ENCODE data around the gene NDUFV2. TPM values are rescaled to one million over a fixed set of nuclear protein-coding genes. Genes with fewer than 3 reads are reported as not detected.

The NDUFV2 gene
- total RNA-seq (2016; rRNA removed; fragmentation: Illumina TruSeq; extraction: Trizol) (299 and 369 TPM in 2 replicates), polyA plus RNA-seq (2011; rRNA removed) (179 and 216 TPM in 2 replicates), polyA minus RNA-seq (2011; rRNA and poly(A)+ RNA removed; ENCODE audit: low replicate concordance) (35.8 and 38.7 TPM in 2 replicates), Bru-seq, nascent RNA (percentile 99 among the genes with signal in this experiment), BruChase-seq, experiment 1, labeled RNA remaining after a 6-hour chase (percentile 98 among the genes with signal in this experiment), BruChase-seq, experiment 2, labeled RNA remaining after a 2-hour chase (percentile 98 among the genes with signal in this experiment)
- 264 and 285 TPM in 2 replicates for total RNA-seq (2016; cell fraction: cytosol; rRNA removed; fragmentation: Illumina TruSeq; extraction: Trizol; ENCODE audit: low read depth)
- 309 and 377 TPM in 2 replicates for total RNA-seq (2016; cell fraction: insoluble cytoplasmic fraction; rRNA removed; fragmentation: Illumina TruSeq; extraction: Trizol)
- total RNA-seq (2016; cell fraction: membrane; rRNA removed; fragmentation: Illumina TruSeq; extraction: Trizol), result 307 and 313 TPM in 2 replicates
- total RNA-seq (2016; cell fraction: nucleus; rRNA removed; fragmentation: Illumina TruSeq; extraction: Trizol), result 175 and 186 TPM in 2 replicates
- 94.3 and 126 TPM in 2 replicates for polyA plus RNA-seq (2011; cell fraction: cytosol; rRNA removed)
- polyA plus RNA-seq (2011; cell fraction: nucleus; rRNA removed), result 54.4 and 62.6 TPM in 2 replicates
- polyA plus RNA-seq (2012), result 148 and 182 TPM in 2 replicates
- polyA plus RNA-seq (2016; cell fraction: cytosol; fragmentation: Illumina TruSeq; extraction: Trizol; ENCODE audit: low read depth), result 325 and 381 TPM in 2 replicates
- polyA plus RNA-seq (2016; cell fraction: insoluble cytoplasmic fraction; fragmentation: Illumina TruSeq; extraction: Trizol; ENCODE audit: low read depth), result 331 and 354 TPM in 2 replicates
- polyA plus RNA-seq (2016; cell fraction: membrane; fragmentation: Illumina TruSeq; extraction: Trizol; ENCODE audit: low read depth), result 233 and 259 TPM in 2 replicates
- polyA plus RNA-seq (2016; cell fraction: nucleus; fragmentation: Illumina TruSeq; extraction: Trizol; ENCODE audit: insufficient read depth, low read depth), result 182 and 183 TPM in 2 replicates
- polyA minus RNA-seq (2011; cell fraction: cytosol; rRNA and poly(A)+ RNA removed), result 26.0 and 35.7 TPM in 2 replicates
- 279 and 305 TPM in 2 replicates for polyA minus RNA-seq (2011; cell fraction: nucleus; rRNA and poly(A)+ RNA removed)
- long read RNA-seq, experiment 1, transcript NDUFV2-201 (8 exons, 930 nt), result major isoform, 329 of 339 reads
- long read RNA-seq, experiment 1, partial matches to known transcripts, result 8 of 339 reads
- long read RNA-seq, experiment 1, other reads (novel, unspliced or antisense), result 2 of 339 reads
- long read RNA-seq, experiment 2, transcript NDUFV2-201 (8 exons, 930 nt), result major isoform, 333 of 386 reads
- long read RNA-seq, experiment 2, partial matches to known transcripts, result 48 of 386 reads
- long read RNA-seq, experiment 2, other reads (novel, unspliced or antisense), result 3 of 386 reads

DNA sequence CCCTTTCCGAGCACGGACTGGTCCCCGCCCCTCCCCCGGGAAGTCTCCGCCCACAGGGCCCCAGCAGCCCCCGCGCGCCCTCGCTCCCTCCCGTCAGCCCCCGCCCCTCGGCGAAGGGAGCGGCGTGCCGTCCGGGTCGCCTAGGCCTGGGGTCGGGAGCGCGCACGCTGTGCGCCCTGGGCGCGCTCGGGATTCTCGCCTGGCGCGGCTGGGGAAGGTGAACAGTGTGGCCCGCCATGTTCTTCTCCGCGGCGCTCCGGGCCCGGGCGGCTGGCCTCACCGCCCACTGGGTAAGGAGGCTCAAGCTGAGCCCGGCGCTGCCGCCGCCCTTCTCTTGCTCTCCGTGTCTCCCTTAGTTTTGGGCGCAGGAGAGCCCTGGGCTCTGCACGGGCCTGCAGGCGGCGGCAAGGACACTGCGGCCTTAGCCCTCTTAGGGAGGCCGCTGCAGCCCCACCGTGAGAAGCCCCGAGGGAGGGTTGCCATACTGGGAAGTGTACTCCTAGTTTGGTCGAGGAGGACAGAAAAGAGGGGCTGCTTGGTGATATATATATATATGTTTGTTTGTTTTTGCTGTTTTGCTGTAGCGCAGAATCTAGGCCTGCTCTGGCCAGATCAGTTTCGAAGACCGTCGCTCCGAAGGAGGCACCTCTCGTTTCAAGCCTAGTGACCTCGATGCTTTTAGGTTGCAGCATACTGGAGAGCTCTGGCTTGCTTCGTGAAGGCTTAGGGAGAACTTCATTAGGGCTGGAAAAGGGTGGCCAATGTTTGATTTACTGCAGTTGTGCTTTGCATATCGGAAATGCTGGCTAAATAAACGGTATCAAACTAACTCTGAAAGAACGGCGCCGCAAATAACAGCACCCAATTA is at the start of gene NDUFV2:
NDUFV2 (plus strand) TSS at position 192 of the 868 bp plus-strand sequence; CDS start at position 237, 45 bp downstream.
- BruUV-seq (replicated peaks), result no TSS peak
- WGBS (ENCODE audit: low lambda C conversion rate), result under 1% methylated on average over 16 of the region's 64 CpGs
- no peak for FAIRE-seq
- TF ChIP-seq, protein P1, sequence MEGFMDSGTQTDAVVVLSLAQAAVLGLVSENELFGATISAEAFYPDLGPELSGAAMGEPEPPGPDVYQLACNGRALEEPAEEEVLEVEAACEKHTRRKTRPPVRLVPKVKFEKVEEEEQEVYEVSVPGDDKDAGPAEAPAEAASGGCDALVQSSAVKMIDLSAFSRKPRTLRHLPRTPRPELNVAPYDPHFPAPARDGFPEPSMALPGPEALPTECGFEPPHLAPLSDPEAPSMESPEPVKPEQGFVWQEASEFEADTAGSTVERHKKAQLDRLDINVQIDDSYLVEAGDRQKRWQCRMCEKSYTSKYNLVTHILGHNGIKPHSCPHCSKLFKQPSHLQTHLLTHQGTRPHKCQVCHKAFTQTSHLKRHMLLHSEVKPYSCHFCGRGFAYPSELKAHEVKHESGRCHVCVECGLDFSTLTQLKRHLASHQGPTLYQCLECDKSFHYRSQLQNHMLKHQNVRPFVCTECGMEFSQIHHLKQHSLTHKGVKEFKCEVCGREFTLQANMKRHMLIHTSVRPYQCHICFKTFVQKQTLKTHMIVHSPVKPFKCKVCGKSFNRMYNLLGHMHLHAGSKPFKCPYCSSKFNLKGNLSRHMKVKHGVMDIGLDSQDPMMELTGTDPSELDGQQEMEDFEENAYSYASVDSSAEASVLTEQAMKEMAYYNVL (CRISPR knock-in tag; IDR thresholded peaks at IDR 0.05; ENCODE audit: borderline replicate concordance), result no peak; the same call in 1 of the 2 replicates
- TF ChIP-seq HMGA1 (CRISPR knock-in tag; conservative IDR thresholded peaks at IDR 0.05) (no peak), CCDC6 (CRISPR knock-in tag; IDR thresholded peaks at IDR 0.05) (peak; percentile 38; the same call in 1 of the 2 replicates), HCFC1 (IDR thresholded peaks at IDR 0.05; ENCODE audit: low read depth, low read length) (no peak), ZNF143 (CRISPR knock-in tag; IDR thresholded peaks at IDR 0.05) (peak; percentile 85), KDM6A (CRISPR knock-in tag; IDR thresholded peaks at IDR 0.05; ENCODE audit: low read depth) (no peak), ZNF839 (CRISPR knock-in tag; IDR thresholded peaks at IDR 0.05; ENCODE audit: borderline replicate concordance) (peak; percentile 74; the same call in 1 of the 2 replicates), TAF1 (CRISPR knock-in tag; IDR thresholded peaks at IDR 0.05) (peak; percentile 93), DMAP1 (CRISPR knock-in tag; IDR thresholded peaks at IDR 0.05) (peak; percentile 84), BORCS8-MEF2B (CRISPR knock-in tag; IDR thresholded peaks at IDR 0.05) (peak; percentile 84), ISL2 (CRISPR knock-in tag; IDR thresholded peaks at IDR 0.05) (no peak)
- TF ChIP-seq, protein P2, sequence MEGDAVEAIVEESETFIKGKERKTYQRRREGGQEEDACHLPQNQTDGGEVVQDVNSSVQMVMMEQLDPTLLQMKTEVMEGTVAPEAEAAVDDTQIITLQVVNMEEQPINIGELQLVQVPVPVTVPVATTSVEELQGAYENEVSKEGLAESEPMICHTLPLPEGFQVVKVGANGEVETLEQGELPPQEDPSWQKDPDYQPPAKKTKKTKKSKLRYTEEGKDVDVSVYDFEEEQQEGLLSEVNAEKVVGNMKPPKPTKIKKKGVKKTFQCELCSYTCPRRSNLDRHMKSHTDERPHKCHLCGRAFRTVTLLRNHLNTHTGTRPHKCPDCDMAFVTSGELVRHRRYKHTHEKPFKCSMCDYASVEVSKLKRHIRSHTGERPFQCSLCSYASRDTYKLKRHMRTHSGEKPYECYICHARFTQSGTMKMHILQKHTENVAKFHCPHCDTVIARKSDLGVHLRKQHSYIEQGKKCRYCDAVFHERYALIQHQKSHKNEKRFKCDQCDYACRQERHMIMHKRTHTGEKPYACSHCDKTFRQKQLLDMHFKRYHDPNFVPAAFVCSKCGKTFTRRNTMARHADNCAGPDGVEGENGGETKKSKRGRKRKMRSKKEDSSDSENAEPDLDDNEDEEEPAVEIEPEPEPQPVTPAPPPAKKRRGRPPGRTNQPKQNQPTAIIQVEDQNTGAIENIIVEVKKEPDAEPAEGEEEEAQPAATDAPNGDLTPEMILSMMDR (CRISPR knock-in tag; IDR thresholded peaks at IDR 0.05), result no peak
- TF ChIP-seq, protein P3, sequence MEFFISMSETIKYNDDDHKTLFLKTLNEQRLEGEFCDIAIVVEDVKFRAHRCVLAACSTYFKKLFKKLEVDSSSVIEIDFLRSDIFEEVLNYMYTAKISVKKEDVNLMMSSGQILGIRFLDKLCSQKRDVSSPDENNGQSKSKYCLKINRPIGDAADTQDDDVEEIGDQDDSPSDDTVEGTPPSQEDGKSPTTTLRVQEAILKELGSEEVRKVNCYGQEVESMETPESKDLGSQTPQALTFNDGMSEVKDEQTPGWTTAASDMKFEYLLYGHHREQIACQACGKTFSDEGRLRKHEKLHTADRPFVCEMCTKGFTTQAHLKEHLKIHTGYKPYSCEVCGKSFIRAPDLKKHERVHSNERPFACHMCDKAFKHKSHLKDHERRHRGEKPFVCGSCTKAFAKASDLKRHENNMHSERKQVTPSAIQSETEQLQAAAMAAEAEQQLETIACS (CRISPR knock-in tag; IDR thresholded peaks at IDR 0.05), result peak; percentile 99

More for the DNA sequence above, at the start of gene NDUFV2:
- peak; percentile 97 for ATAC-seq
- H3K4me2 ChIP-seq (ENCODE audit: low read depth, low read length), result peak within 1 kb of the TSS; percentile 75
- CTCF ChIA-PET (ENCODE audit: low intra/inter-chr PET ratio, low total read pairs), result interaction anchor here (2.2 kb wide), 1 partner anchor 29 kb away, joined by 5 read pairs; no protein-coding TSS in a partner anchor
- no peaks in the 10 kb centered on the region for H3K9me3 ChIP-seq (ENCODE audit: low read length)
- peak; percentile 87 for DNase-seq (ENCODE audit: low spot score)
- peak within 1 kb of the TSS; percentile 96 for H3K9ac ChIP-seq (ENCODE audit: insufficient read depth, low read depth, low read length)
- H2AFZ ChIP-seq (ENCODE audit: low read length), result no peak within 1 kb of the TSS
- peaks cover 52% of the 10 kb centered on the region for H3K79me2 ChIP-seq (ENCODE audit: insufficient read depth, low read length)
- H4K20me1 ChIP-seq (ENCODE audit: insufficient read depth, low read length), result peaks cover 32% of the 10 kb centered on the region
- intact Hi-C loops (cut with micrococcal nuclease; ENCODE audit: unreplicated experiment) (loop anchor here (1.0 to 5.0 kb wide), 2 partner anchors 29 to 35 kb away; partner anchors contain the start of gene ANKRD12), in situ Hi-C loops (cut with HindIII; ENCODE audit: extremely low pct_ligation_motif_present, low pct_unique_long_range_greater_than_20kb) (no loop called here)
- peak within 1 kb of the TSS; percentile 68 to 89 (median 78) for H3K4me3 ChIP-seq (replicated peaks in 1 of 3; ENCODE audit: insufficient read depth in 1 of 3, low read depth in 2 of 3, low read length in 3 of 3)
- POLR2A ChIA-PET, result interaction anchor here (1.0 to 5.7 kb wide), 14 partner anchors 8 to 232 kb away, joined by 3 to 71 read pairs (median 6); partner anchors contain the start of genes ANKRD12 and TWSG1
- H3K4me1 ChIP-seq (ENCODE audit: insufficient read depth, low read length), result peaks cover 49% of the 10 kb centered on the region
- no peaks in the 10 kb centered on the region; a peak in 1 of 5 replicates for H3K36me3 ChIP-seq (replicated peaks in 1 of 2; ENCODE audit: control insufficient read depth in 1 of 2, insufficient read depth in 2 of 2, low read length in 2 of 2)
- H3K27ac ChIP-seq (ENCODE audit: extremely low read length, insufficient read depth, low read length), result peak within 1 kb of the TSS; percentile 92
- H3K27me3 ChIP-seq (ENCODE audit: control insufficient read depth in 1 of 2, insufficient read depth in 2 of 2, low read length in 2 of 2), result no peaks in the 10 kb centered on the region; a peak in 1 of 5 replicates
